ENCODE data around the gene JAML. TPM values are rescaled to one million over a fixed set of nuclear protein-coding genes. Genes with fewer than 3 reads are reported as not detected.

Gene JAML
- total and polyA plus RNA-seq, 2 of the 13 experiments (the other 11 are each of a cell fraction or from before 2014, with no cell fraction given) = 2.0 to 3.3 TPM

Small RNA genes within 50 kb of the gene (small RNA-seq; reads per million reads assigned to genes)
- gene HSPE1P18 (ENCODE audit: insufficient read depth in 2 of 3, insufficient read length in 3 of 3, low read depth in 2 of 3, low replicate concordance in 1 of 3) = 0 reads per million in 3 experiments

Other genes starting within 250 kb of the JAML start
- gene IL10RA, start 238.6 kb downstream of the JAML start, total RNA-seq (2016; rRNA removed; fragmentation: Illumina TruSeq; extraction: Trizol) = not detected in 2 replicates
- gene IL10RA, start 238.6 kb downstream of the JAML start, polyA plus RNA-seq (2011; rRNA removed) = 0.03 TPM in 1 of 2 replicates, not detected in the other
- not detected in 2 replicates for gene TMPRSS4, start 147.9 kb downstream of the JAML start, total RNA-seq (2016; rRNA removed; fragmentation: Illumina TruSeq; extraction: Trizol)
- 0.18 and 0.32 TPM in 2 replicates for gene TMPRSS4, start 147.9 kb downstream of the JAML start, polyA plus RNA-seq (2011; rRNA removed)
- gene SMIM35, start 138.0 kb downstream of the JAML start, total RNA-seq (2016; rRNA removed; fragmentation: Illumina TruSeq; extraction: Trizol) = not detected in 2 replicates
- 0.04 TPM in 1 of 2 replicates, not detected in the other for gene SMIM35, start 138.0 kb downstream of the JAML start, polyA plus RNA-seq (2011; rRNA removed)
- gene SCN4B, start 72.2 kb downstream of the JAML start, total RNA-seq (2016; rRNA removed; fragmentation: Illumina TruSeq; extraction: Trizol) = 0.04 TPM in 1 of 2 replicates, not detected in the other
- gene SCN4B, start 72.2 kb downstream of the JAML start, polyA plus RNA-seq (2011; rRNA removed) = 0.29 and 0.38 TPM in 2 replicates
- 0.02 TPM in 1 of 2 replicates, not detected in the other for gene SCN2B, start 48.4 kb downstream of the JAML start, total RNA-seq (2016; rRNA removed; fragmentation: Illumina TruSeq; extraction: Trizol)
- gene SCN2B, start 48.4 kb downstream of the JAML start, polyA plus RNA-seq (2011; rRNA removed) = 0.01 TPM in 2 replicates
- 6.6 and 9.3 TPM in 2 replicates for gene MPZL3, start 27.4 kb upstream of the JAML start, total RNA-seq (2016; rRNA removed; fragmentation: Illumina TruSeq; extraction: Trizol)
- gene MPZL3, start 27.4 kb upstream of the JAML start, polyA plus RNA-seq (2011; rRNA removed) = 4.5 and 5.3 TPM in 2 replicates
- gene MPZL2, start 39.3 kb upstream of the JAML start, total RNA-seq (2016; rRNA removed; fragmentation: Illumina TruSeq; extraction: Trizol) = 16.6 and 27.9 TPM in 2 replicates
- 41.0 and 53.7 TPM in 2 replicates for gene MPZL2, start 39.3 kb upstream of the JAML start, polyA plus RNA-seq (2011; rRNA removed)
- gene CD3E, start 79.7 kb upstream of the JAML start, total RNA-seq (2016; rRNA removed; fragmentation: Illumina TruSeq; extraction: Trizol) = not detected in 2 replicates
- not detected in 2 replicates for gene CD3E, start 79.7 kb upstream of the JAML start, polyA plus RNA-seq (2011; rRNA removed)
- 0.25 and 0.66 TPM in 2 replicates for gene CD3D, start 117.7 kb upstream of the JAML start, total RNA-seq (2016; rRNA removed; fragmentation: Illumina TruSeq; extraction: Trizol)
- gene CD3D, start 117.7 kb upstream of the JAML start, polyA plus RNA-seq (2011; rRNA removed) = 6.6 and 7.2 TPM in 2 replicates
- not detected in 2 replicates for gene CD3G, start 119.3 kb upstream of the JAML start, total RNA-seq (2016; rRNA removed; fragmentation: Illumina TruSeq; extraction: Trizol)
- gene CD3G, start 119.3 kb upstream of the JAML start, polyA plus RNA-seq (2011; rRNA removed) = not detected in 2 replicates
- 24.8 and 32.7 TPM in 2 replicates for gene UBE4A, start 134.6 kb upstream of the JAML start, total RNA-seq (2016; rRNA removed; fragmentation: Illumina TruSeq; extraction: Trizol)
- 14.7 and 15.1 TPM in 2 replicates for gene UBE4A, start 134.6 kb upstream of the JAML start, polyA plus RNA-seq (2011; rRNA removed)
- 320 and 408 TPM in 2 replicates for gene ATP5MG, start 176.6 kb upstream of the JAML start, total RNA-seq (2016; rRNA removed; fragmentation: Illumina TruSeq; extraction: Trizol)
- 209 and 260 TPM in 2 replicates for gene ATP5MG, start 176.6 kb upstream of the JAML start, polyA plus RNA-seq (2011; rRNA removed)
- gene KMT2A, start 211.5 kb upstream of the JAML start, total RNA-seq (2016; rRNA removed; fragmentation: Illumina TruSeq; extraction: Trizol) = 20.0 and 26.2 TPM in 2 replicates
- gene KMT2A, start 211.5 kb upstream of the JAML start, polyA plus RNA-seq (2011; rRNA removed) = 12.4 and 12.7 TPM in 2 replicates